ENCODE results near the gene HSCB. TPM values are rescaled to one million over a fixed set of nuclear protein-coding genes. Genes with fewer than 3 reads are reported as not detected.
"Not testable (repeated sequence)": the region's sequence is repeated elsewhere in the genome, so short reads cannot be mapped to it uniquely, and the experiment has no call there.

Gene HSCB
- total RNA-seq, 1 donor from 2014 or later: 13.4 TPM

DNA sequence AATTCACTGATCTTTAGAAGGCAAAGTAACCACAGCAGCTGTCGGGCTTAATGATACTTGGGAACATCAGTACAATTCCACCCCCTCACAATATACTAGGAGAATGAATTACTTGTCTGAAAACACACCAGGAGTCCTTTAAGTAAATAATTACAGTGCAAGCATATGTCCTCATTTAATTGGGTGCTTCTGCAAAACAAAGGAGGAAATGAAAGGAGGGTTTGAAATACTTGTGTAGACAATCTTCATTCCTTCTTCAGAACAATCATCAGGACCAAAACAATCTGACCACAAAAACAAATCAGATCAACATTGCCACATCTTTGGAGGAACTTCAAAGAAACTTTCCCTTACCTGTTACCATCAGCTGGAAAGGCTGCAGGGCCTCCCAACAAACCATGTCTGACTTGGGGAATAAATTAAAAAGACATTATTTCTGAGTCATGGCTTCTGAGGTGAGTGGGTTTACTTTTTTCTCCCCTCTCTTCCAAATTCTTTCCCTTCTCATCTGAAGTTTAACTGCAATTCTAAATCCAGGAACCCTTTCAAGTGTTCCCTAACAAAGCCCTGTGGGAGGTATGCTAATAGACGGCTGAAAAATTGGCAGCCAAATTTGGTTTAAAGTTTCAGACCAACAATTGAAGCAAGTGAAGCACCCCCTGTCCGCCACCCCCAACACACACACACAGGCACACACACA is 18.2 kb downstream of the HSCB start:
- Mint-ChIP-seq H3K4me3 (ENCODE audit: unreplicated experiment) (no peak overlapping the region), H3K27ac (ENCODE audit: unreplicated experiment) (no peak overlapping the region)
- no peak for DNase-seq (ENCODE audit: extremely low spot score, unreplicated experiment)

DNA sequence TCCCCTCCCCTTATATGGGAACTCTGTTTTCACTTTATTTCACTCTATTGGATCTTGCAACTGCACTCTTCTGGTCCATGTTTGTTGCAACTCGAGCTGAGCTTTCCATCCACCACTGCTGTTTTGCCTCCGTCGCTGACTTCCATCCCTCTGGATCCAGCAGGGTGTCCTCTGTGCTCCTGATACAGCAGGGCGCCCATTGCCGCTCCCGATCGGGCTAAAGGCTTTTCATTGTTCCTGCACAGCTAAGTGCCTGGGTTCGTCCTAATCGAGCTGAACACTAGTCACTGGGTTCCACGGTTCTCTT is 19.6 kb downstream of the HSCB start:
- no peak for DNase-seq (ENCODE audit: extremely low spot score, unreplicated experiment)
- TF ChIP-seq, protein P1, sequence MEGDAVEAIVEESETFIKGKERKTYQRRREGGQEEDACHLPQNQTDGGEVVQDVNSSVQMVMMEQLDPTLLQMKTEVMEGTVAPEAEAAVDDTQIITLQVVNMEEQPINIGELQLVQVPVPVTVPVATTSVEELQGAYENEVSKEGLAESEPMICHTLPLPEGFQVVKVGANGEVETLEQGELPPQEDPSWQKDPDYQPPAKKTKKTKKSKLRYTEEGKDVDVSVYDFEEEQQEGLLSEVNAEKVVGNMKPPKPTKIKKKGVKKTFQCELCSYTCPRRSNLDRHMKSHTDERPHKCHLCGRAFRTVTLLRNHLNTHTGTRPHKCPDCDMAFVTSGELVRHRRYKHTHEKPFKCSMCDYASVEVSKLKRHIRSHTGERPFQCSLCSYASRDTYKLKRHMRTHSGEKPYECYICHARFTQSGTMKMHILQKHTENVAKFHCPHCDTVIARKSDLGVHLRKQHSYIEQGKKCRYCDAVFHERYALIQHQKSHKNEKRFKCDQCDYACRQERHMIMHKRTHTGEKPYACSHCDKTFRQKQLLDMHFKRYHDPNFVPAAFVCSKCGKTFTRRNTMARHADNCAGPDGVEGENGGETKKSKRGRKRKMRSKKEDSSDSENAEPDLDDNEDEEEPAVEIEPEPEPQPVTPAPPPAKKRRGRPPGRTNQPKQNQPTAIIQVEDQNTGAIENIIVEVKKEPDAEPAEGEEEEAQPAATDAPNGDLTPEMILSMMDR (IDR thresholded peaks at IDR 0.05): no peak
- Mint-ChIP-seq H3K27me3 (ENCODE audit: unreplicated experiment) (no peaks in the 10 kb centered on the region), H3K36me3 (ENCODE audit: unreplicated experiment) (peaks cover 2% of the 10 kb centered on the region), H3K4me3 (ENCODE audit: unreplicated experiment) (no peak overlapping the region), H3K4me1 (ENCODE audit: unreplicated experiment) (peaks cover 4% of the 10 kb centered on the region), H3K9me3 (ENCODE audit: unreplicated experiment) (no peaks in the 10 kb centered on the region), H3K27ac (ENCODE audit: unreplicated experiment) (no peak overlapping the region)

More for the DNA sequence above, 18.2 kb downstream of the HSCB start:
- TF ChIP-seq, protein P1 (IDR thresholded peaks at IDR 0.05): no peak
- H3K36me3 Mint-ChIP-seq (ENCODE audit: unreplicated experiment): peaks cover 2% of the 10 kb centered on the region
- H3K9me3 Mint-ChIP-seq (ENCODE audit: unreplicated experiment): no peaks in the 10 kb centered on the region
- H3K4me1 Mint-ChIP-seq (ENCODE audit: unreplicated experiment): peaks cover 4% of the 10 kb centered on the region
- no peaks in the 10 kb centered on the region for H3K27me3 Mint-ChIP-seq (ENCODE audit: unreplicated experiment)

DNA sequence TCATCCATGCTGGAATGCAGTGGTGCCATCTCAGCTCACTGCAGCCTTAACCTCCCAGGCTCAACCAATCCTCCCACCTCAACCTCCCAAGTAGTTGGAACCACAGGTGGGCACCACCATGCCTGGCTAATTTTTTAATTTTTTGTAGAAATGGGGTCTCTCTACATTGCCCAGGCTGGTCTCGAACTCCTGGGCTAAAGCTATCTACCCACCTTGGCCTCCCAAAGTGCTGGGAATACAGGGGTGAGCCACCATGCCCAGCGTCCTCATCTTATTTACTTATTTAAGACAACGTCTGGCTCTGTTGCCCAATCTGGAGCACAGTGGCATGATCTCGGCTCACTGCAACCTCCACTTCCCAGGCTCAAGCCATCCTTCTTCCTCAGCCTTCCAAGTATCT is 20.2 kb downstream of the HSCB start:
- H3K27ac Mint-ChIP-seq (ENCODE audit: unreplicated experiment); H3K27me3 Mint-ChIP-seq (ENCODE audit: unreplicated experiment); H3K4me3 Mint-ChIP-seq (ENCODE audit: unreplicated experiment); DNase-seq (ENCODE audit: extremely low spot score, unreplicated experiment); H3K36me3 Mint-ChIP-seq (ENCODE audit: unreplicated experiment); H3K4me1 Mint-ChIP-seq (ENCODE audit: unreplicated experiment); H3K9me3 Mint-ChIP-seq (ENCODE audit: unreplicated experiment): not testable (repeated sequence)

DNA sequence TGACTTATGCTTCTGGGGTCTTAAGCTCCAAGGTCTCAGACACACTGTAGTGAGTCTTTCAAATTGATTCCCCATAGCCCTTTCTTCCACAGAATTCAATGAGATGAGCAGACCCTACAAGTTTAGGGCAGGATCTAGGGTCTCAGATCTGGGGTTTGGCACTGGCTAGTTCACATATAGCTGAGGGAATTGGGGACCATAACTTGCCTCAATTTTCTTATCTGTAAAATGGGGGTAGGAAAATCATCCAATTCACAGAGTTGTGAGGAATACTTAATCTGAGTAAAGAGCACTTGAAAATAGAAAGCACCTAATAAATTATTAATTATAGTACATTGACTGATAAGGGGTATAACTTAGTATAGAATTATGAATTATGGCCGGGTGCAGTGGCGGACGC is 24.8 kb downstream of the HSCB start:
- DNase-seq (ENCODE audit: extremely low spot score, unreplicated experiment): no peak
- no peaks in the 10 kb centered on the region for H3K9me3 Mint-ChIP-seq (ENCODE audit: unreplicated experiment)
- no peak overlapping the region for H3K4me3 Mint-ChIP-seq (ENCODE audit: unreplicated experiment)
- no peaks in the 10 kb centered on the region for H3K27me3 Mint-ChIP-seq (ENCODE audit: unreplicated experiment)
- H3K27ac Mint-ChIP-seq (ENCODE audit: unreplicated experiment): no peak overlapping the region
- TF ChIP-seq, protein P1 (IDR thresholded peaks at IDR 0.05): no peak
- H3K4me1 Mint-ChIP-seq (ENCODE audit: unreplicated experiment): no peaks in the 10 kb centered on the region
- no peaks in the 10 kb centered on the region for H3K36me3 Mint-ChIP-seq (ENCODE audit: unreplicated experiment)

DNA sequence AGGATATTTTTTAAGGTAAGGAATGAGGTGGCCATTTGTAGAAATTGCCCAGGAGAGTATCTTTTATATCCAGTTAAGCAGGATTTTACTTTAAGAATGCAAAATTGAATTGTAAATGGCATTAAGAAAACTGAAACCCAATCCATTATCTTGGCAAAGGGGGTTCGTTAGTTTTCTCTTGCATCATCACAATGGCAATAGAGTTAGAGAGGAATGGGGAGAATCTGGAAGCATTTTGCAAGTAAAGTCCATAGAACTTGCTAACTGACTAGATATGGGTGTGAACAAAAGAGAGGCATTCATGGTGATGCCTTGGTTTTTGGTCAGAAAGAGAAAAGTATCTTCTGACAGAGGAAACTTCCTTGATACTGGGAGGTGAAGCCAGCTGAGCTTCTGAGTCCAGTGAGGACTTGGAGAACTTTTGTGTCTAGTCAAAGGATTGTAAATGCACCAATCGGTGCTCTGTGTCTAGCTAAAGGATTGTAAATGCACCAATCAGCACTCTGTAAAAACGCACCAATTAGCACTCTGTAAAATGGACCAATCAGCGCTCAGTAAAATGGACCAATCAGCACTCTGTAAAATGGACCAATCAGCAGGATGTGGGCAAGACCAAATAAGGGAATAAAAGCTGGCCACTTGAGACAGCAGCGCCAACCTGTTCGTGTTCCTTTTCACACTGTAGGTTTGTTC is 27.0 kb downstream of the HSCB start:
- Mint-ChIP-seq H3K27me3 (ENCODE audit: unreplicated experiment) (no peaks in the 10 kb centered on the region), H3K36me3 (ENCODE audit: unreplicated experiment) (peaks cover 4% of the 10 kb centered on the region), H3K4me1 (ENCODE audit: unreplicated experiment) (peaks cover 9% of the 10 kb centered on the region), H3K4me3 (ENCODE audit: unreplicated experiment) (no peak overlapping the region), H3K27ac (ENCODE audit: unreplicated experiment) (no peak overlapping the region), H3K9me3 (ENCODE audit: unreplicated experiment) (no peaks in the 10 kb centered on the region)
- no peak for DNase-seq (ENCODE audit: extremely low spot score, unreplicated experiment)
- TF ChIP-seq, protein P1 (IDR thresholded peaks at IDR 0.05): no peak

Measured in osteocyte (in vitro differentiated cells).